Measurements from ENCODE around the gene TNPO1. TPM values are rescaled to one million over a fixed set of nuclear protein-coding genes. Genes with fewer than 3 reads are reported as not detected.

TNPO1 gene
- total and polyA plus RNA-seq, 9 of the 15 experiments (the other 6 are each of a cell fraction or from before 2014, with no cell fraction given), result 20.8 to 176 (median 97.9) TPM

GRCh38 chr5:72855821-72856220, 39.4 kb downstream of the TNPO1 start (continued):
- TF ChIP-seq TEAD1 (CRISPR knock-in tag; IDR thresholded peaks at IDR 0.05), result no peak
- TF ChIP-seq CHAMP1 (IDR thresholded peaks at IDR 0.05), result no peak
- TF ChIP-seq RERE (CRISPR knock-in tag; IDR thresholded peaks at IDR 0.05; ENCODE audit: borderline replicate concordance), result no peak
- no peak for TF ChIP-seq TRIM24 (IDR thresholded peaks at IDR 0.05)
- no peak for TF ChIP-seq SNAPC5 (CRISPR knock-in tag; IDR thresholded peaks at IDR 0.05)
- no peak for TF ChIP-seq FUS (optimal IDR thresholded peaks at IDR 0.05; ENCODE audit: low read depth, low read length)
- TF ChIP-seq ZNF512 (tag; IDR thresholded peaks at IDR 0.05), result no peak
- TF ChIP-seq HMBOX1 (IDR thresholded peaks at IDR 0.05), result no peak
- TF ChIP-seq SMARCB1 (IDR thresholded peaks at IDR 0.05; ENCODE audit: insufficient read length, low read depth), result no peak
- no peak for TF ChIP-seq FOXP4 (CRISPR knock-in tag; IDR thresholded peaks at IDR 0.05; ENCODE audit: borderline replicate concordance)
- no peak for TF ChIP-seq LCOR (CRISPR knock-in tag; IDR thresholded peaks at IDR 0.05)
